NT2/D1 (cell line): ENCODE data around the gene CD99L2.

ENCODE experiments used
- SUZ12 ChIP-seq: IDR thresholded peaks from 2 replicates; pipeline ENCODE4 v1.6.1; 2011; ENCODE audit not compliant: insufficient read length, insufficient read depth; ENCODE audit errors: extremely low read depth
- YY1 ChIP-seq: IDR thresholded peaks from 2 replicates; pipeline ENCODE4 v1.6.1; 2011; ENCODE audit not compliant: insufficient read length, insufficient read depth
- ZNF274 ChIP-seq: IDR thresholded peaks from 2 replicates; pipeline ENCODE4 v1.6.1; 2011; ENCODE audit warnings: mild to moderate bottlenecking, low read depth, low read length

- TF ChIP-seq YY1 (no peak), SUZ12 (no peak), ZNF274 (no peak)
These were observed 4.1 kb upstream of the CD99L2 start for GRCh38 chrX:150902434-150903109.
